GM18505 (cell line): ENCODE data around the gene MYRFL.
A peak's percentile ranks its signal among the peaks of the same experiment; 100 is the strongest.

Experiments used
- ATAC-seq: cut with Tn5 transposase; IDR thresholded peaks from one replicate; pipeline ENCODE4 v1.9.1; 2021; ENCODE audit not compliant: unreplicated experiment
- POLR2A ChIP-seq: IDR thresholded peaks from 4 replicates; pipeline ENCODE4 v1.6.1; 2011; ENCODE audit warnings: borderline replicate concordance; ENCODE audit not compliant: insufficient read depth, insufficient read length; ENCODE audit errors: extremely low read depth

MYRFL gene

GRCh38 chr12:69915964-69916363, 90.9 kb downstream of the MYRFL start:
- TF ChIP-seq POLR2A, result no peak
- ATAC-seq, result no peak

DNA sequence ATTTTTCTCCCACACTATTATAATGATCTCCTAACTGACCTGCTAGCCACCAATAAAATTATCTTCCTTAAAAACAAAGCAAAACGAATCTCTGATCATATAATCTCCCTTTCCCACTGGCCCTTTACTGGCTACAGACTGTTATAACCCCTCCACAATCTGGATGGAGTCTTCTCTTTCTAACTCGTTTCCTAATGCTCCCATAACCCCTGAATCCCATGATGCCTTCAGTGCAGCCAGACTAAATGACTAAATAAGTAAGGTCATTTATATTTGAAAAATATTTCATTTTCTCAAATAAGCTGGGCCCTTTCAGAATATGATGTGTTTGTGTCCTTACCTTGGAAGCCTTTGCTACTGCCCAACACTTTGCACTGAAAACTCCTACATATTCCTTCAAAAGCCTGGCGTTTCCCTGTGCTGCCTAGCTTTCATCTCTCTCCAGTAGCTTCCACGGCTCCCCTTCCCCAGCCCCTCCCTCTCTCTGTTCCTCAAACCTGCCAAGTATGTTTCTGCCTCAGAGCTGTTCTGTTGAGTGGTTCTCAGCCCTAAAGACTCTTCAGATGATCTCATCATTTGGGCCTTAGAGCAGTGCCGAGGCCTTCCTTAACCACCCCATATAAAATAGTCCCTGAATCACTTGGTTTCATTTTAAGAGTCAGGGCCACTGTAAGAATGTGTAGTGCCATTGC, 91.7 kb downstream of the MYRFL start:
- no peak for ATAC-seq
- TF ChIP-seq POLR2A, result no peak

- ATAC-seq, result no peak
Observed at GRCh38 chr12:69918287-69918686, 93.3 kb downstream of the MYRFL start.

GRCh38 chr12:69919495-69919894, 94.5 kb downstream of the MYRFL start:
- no peak for TF ChIP-seq POLR2A
- no peak for ATAC-seq

More at GRCh38 chr12:69918287-69918686, 93.3 kb downstream of the MYRFL start:
- no peak for TF ChIP-seq POLR2A

GRCh38 chr12:69921831-69922230, 96.8 kb downstream of the MYRFL start:
- no peak for ATAC-seq

DNA sequence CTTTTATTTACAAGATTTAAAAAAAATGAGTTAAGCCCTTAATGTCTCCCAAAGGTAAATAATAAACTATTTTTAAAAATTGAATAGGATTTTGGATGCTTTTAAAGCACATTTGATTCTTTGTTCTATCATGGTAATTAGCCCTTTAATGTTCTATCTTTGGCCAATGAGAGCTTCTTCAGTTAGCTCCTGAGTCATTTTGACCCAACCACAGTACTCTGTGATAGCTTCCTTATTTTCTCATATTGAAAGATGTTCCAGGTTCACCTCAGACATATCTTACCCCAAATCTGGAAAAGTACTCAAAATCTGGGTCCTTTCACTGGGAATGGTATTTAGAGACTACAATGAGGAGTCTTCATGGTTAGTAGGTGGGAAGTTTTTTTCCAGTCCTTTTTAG, 98.0 kb downstream of the MYRFL start:
- no peak for TF ChIP-seq POLR2A
- ATAC-seq, result no peak

More at GRCh38 chr12:69921831-69922230, 96.8 kb downstream of the MYRFL start:
- no peak for TF ChIP-seq POLR2A

- ATAC-seq, result no peak
Observed at GRCh38 chr12:69925291-69925690, 100.3 kb downstream of the MYRFL start.

DNA sequence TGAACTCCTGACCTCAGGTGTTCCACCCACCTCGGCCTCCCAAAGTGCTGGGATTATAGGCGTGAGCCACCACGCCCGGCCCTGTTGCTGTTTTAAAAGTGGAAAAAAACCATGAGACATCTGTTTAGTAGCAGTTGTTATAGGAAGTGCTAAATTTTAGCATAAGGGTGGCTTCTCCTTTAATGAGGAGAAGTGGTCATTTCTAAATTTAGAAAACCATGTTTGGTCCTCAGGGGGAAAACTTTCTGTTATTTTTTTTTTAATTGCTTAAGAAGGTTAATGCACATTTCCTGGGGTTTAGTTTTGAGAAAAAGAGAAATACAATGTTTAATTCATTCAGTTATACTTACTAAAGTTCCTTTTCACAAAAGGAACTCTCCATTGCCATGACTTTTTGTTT, 102.1 kb downstream of the MYRFL start:
- ATAC-seq, result no peak
- no peak for TF ChIP-seq POLR2A

More at GRCh38 chr12:69925291-69925690, 100.3 kb downstream of the MYRFL start:
- TF ChIP-seq POLR2A, result no peak

DNA sequence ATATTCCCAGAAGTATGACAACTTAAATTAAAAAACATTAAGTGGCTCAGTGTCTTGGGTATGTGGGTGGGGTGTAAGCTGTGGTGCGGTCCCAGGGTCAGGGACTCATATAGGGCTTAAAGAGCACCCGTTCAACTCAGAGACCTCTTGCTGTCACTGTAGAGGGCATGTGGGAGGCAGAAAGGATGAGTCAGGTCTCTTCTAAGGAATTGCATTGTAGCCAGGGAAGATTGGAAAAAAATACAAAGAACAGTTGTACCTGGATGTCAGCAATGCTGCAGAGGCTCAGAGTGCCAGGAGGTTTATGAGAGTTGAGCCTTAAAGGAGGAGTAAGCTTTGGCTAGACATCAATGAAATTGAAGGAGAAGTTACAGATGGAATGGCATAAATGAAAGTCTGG, 104.1 kb downstream of the MYRFL start:
- no peak for TF ChIP-seq POLR2A
- ATAC-seq, result no peak

DNA sequence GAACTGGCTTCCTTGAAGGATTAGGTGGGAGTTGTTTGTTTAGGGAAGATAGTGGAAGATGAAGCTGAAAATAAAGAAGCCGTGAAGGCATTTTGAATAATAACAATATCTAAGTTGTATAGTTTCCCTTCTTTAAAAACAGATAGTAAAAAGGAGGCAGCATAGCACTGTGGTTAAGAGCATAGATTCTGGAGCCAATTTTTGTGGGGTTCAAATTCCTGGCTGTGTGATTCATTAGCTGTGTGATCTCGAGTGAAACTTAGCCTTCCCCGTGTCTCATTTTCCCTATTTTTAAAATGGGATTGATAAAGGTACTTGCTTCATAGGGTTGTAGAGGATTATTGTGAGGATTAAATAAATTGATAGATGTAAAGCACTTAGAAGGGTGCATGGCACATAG, 104.5 kb downstream of the MYRFL start:
- no peak for ATAC-seq
- no peak for TF ChIP-seq POLR2A

DNA sequence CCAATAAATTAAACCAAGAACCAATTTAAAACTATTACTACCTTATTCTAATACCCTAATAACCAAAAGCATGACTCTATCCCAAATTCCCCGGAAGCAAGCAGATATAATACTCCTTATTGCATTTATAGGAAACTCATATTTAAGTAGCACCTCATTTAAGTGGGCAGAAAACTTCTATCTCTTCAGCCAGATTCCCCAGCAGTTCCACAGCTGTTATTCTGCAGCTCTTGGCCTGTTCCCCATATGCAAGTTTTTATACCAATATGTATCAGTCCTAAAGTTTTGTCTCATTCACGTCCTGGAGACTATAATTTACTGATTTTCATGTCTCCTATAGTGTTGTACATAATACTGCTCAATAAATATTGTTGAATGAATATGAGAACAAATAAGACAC, 106.5 kb downstream of the MYRFL start:
- ATAC-seq, result no peak

DNA sequence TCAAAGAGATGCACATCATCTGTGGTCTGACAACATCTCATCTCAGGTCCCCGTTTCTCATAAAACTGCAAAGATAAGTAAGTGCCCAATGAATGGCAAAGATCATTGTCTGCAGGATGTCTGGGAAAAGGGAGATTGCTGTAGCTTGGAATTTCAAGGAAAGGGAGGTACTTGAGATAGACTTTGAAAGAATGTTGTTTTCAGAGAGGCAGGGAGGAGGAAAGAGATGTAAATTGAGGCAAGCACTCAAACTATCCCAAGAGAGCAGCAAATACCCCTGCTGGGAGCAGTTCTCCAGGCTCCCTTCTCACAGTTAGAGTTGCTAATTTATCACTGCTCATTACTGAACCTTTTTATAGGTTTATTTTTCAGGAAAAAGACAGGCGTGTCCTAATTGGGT, 107.1 kb downstream of the MYRFL start:
- ATAC-seq, result no peak
- TF ChIP-seq POLR2A, result no peak

More for the DNA sequence above, 106.5 kb downstream of the MYRFL start:
- no peak for TF ChIP-seq POLR2A

DNA sequence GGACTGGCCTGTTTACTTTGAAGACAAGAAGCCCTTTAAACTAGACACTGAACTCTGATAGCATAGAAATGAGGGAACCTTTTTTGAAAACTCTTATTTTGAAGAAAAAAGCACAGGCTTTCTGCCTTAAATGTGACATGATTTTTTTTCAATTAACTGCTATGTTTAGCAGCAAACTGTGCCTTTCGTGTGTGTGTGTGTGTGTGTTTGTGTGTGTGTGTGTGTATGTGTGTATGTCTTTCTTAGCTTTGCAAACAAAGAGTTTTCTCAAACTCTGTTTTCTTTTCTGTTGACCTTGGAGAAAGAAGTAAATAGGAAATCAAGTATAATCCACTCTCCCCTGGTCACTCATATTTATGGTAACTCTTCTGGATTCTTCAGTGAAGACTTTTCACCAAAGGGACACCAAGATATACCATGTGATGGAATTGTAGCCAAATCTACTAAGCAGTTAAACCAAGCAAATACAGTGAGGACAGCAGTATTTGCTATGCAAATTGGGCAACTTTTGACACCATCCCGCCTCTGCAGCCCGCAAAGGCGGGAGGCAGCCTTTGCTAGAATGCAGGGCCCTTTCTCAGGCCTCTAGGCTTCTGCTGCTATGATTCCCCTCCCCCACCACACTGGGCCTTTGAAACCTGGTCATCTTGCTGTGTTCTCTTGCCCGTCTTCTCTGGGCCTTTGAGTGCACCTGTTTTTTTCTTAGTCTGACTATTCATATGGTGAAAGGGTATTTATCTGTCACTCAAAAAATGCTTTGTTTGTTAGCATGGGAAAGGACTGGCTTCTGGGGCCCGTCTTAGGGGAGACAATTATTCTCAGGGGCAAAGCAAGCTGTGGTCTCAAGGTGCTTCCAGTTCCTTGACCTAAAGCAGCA, 107.9 kb downstream of the MYRFL start:
- ATAC-seq, result peak; percentile 60
- no peak for TF ChIP-seq POLR2A

DNA sequence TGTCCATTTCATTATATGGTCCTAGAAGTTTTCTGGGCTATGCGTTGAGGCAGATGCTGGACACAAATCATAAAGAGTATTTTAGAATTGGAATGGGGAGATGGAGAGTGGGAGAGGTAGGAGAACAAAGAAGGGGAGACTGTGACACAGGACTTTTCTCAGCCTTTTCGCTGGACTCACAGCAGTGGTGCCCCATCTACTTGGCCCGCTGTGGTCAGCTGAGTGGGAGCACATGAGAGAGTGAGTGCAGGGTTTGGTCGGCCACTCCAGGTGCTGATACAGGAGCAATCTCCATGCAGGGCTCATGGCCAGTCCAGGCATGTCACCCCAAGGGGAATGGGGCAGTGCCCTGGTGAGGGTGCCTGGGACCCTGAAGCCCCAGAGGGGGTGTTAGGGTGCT, 109.0 kb downstream of the MYRFL start:
- TF ChIP-seq POLR2A, result no peak
- ATAC-seq, result no peak
